H1 (cell line): Measurements from ENCODE around the gene CERKL. TPM values are rescaled to one million over a fixed set of nuclear protein-coding genes. Genes with fewer than 3 reads are reported as not detected.

Experiments used
- CTCF ChIA-PET: fragments of 300-600 bp; sonication (Branson Sonifier 250); formaldehyde crosslinking; loops from one replicate; lab custom pipeline; 2021; ENCODE audit not compliant: partially characterized antibody; lab: Charles Lee
- POLR2A ChIA-PET: fragments of 300-600 bp; sonication (Branson Sonifier 250); formaldehyde crosslinking; loops from one replicate; lab custom pipeline; 2021; ENCODE audit warnings: inconsistent platforms; ENCODE audit not compliant: partially characterized antibody; lab: Charles Lee
- DNase-seq, 2 experiments: peaks; one replicate each; pipeline versions ENCODE4 v3.0.0 to v3.0.0-alpha.2; 2010 to 2022; ENCODE audit warnings: low spot score in 2 of 2, low read depth in 1 of 2, mixed read lengths in 1 of 2
- FAIRE-seq: peaks from 2 replicates; lab custom pipeline; 2011; peaks lifted over from hg19 to GRCh38; lab: Jason Lieb, UNC
- H2AFZ ChIP-seq: 2 replicates; pipeline ENCODE4 v1.8.1; 2012; ENCODE audit warnings: low read length, inconsistent platforms
- H2AK5ac ChIP-seq: 2 replicates; pipeline ENCODE4 v1.6.1; 2013; ENCODE audit warnings: low read depth, low read length
- H2BK120ac ChIP-seq: replicated peaks from 2 replicates; pipeline ENCODE3; 2013; ENCODE audit warnings: low read depth, low read length, inconsistent platforms
- H2BK12ac ChIP-seq: 2 replicates; pipeline ENCODE4 v1.6.1; 2013; ENCODE audit warnings: low read depth, low read length
- H2BK15ac ChIP-seq: 2 replicates; pipeline ENCODE4 v1.6.1; 2013; ENCODE audit warnings: low read length
- H2BK20ac ChIP-seq: 2 replicates; pipeline ENCODE4 v1.6.1; 2013; ENCODE audit warnings: low read length
- H2BK5ac ChIP-seq: 2 replicates; pipeline ENCODE4 v1.6.1; 2013; ENCODE audit warnings: low read depth, low read length
- H3K14ac ChIP-seq: 2 replicates; pipeline ENCODE4 v1.6.1; 2013; ENCODE audit warnings: inconsistent platforms; ENCODE audit not compliant: insufficient read length
- H3K18ac ChIP-seq: 2 replicates; pipeline ENCODE4 v1.6.1; 2013; ENCODE audit warnings: low read length; ENCODE audit errors: extremely low read depth
- H3K23ac ChIP-seq: 2 replicates; pipeline ENCODE4 v1.6.1; 2013; ENCODE audit warnings: inconsistent platforms; ENCODE audit not compliant: insufficient read length
- H3K23me2 ChIP-seq: 2 replicates; pipeline ENCODE4 v1.6.1; 2013; ENCODE audit warnings: low read depth, low read length
- H3K27ac ChIP-seq: 2 replicates; pipeline ENCODE4 v1.6.1; 2011; ENCODE audit warnings: low read depth, low read length, inconsistent platforms
- H3K27me3 ChIP-seq, 4 experiments: replicated peaks in 1 of 4; 1 replicate in 1 of 4; 2 replicates in 3 of 4; pipeline versions ENCODE4 v1.6.1 to v1.8.1; 2011 to 2013; ENCODE audit warnings: low read length in 3 of 4, mild to moderate bottlenecking in 3 of 4, inconsistent platforms in 2 of 4, mixed read lengths in 2 of 4, moderate library complexity in 1 of 4; ENCODE audit not compliant: control insufficient read depth in 3 of 4, insufficient read depth in 3 of 4; ENCODE audit errors: extremely low read depth in 1 of 4
- H3K36me3 ChIP-seq, 4 experiments: 2 replicates each; pipeline versions ENCODE4 v1.6.1 to v1.8.1; 2011 to 2013; ENCODE audit warnings: mild to moderate bottlenecking in 4 of 4, low read length in 3 of 4, moderate library complexity in 2 of 4, control low read depth in 1 of 4, inconsistent platforms in 1 of 4; ENCODE audit not compliant: insufficient read depth in 4 of 4, control insufficient read depth in 2 of 4
- H3K4ac ChIP-seq: replicated peaks from 2 replicates; pipeline ENCODE3; 2013; ENCODE audit warnings: low read length, low read depth, mixed read lengths, inconsistent platforms; ENCODE audit not compliant: insufficient read length
- H3K4me1 ChIP-seq, 4 experiments: replicated peaks in 1 of 4; 1 replicate in 1 of 4; 2 replicates in 3 of 4; pipeline versions ENCODE4 v1.6.1 to v1.8.1; 2011 to 2013; ENCODE audit warnings: low read length in 3 of 4, inconsistent platforms in 2 of 4, mixed read lengths in 1 of 4; ENCODE audit not compliant: insufficient read depth in 4 of 4, control insufficient read depth in 3 of 4
- H3K4me2 ChIP-seq, 2 experiments: 2 replicates each; pipeline versions ENCODE4 v1.6.1 to v1.8.1; 2011 to 2013; ENCODE audit warnings: low read depth in 2 of 2, low read length in 2 of 2, control low read depth in 1 of 2, inconsistent platforms in 1 of 2, mild to moderate bottlenecking in 1 of 2; ENCODE audit not compliant: insufficient read depth in 1 of 2
- H3K4me3 ChIP-seq, 4 experiments: fragments of 200-600, 300-600 bp in 1 of 4; sonication (generic), shearing (Covaris generic), sonication (Bioruptor Twin) in 1 of 4; 2 replicates each; pipeline versions ENCODE4 v1.5.1 to v1.8.1; 2011 to 2016; ENCODE audit warnings: low read length in 4 of 4, low read depth in 3 of 4, control low read depth in 2 of 4, inconsistent platforms in 2 of 4, mild to moderate bottlenecking in 2 of 4, mixed read lengths in 1 of 4, moderate library complexity in 1 of 4; ENCODE audit not compliant: insufficient read depth in 2 of 4; ENCODE audit errors: extremely low read depth in 1 of 4
- H3K56ac ChIP-seq: replicated peaks from 2 replicates; pipeline ENCODE3; 2013; ENCODE audit warnings: low read depth, mild to moderate bottlenecking, mixed read lengths, low read length, inconsistent platforms; ENCODE audit not compliant: insufficient read length
- H3K79me1 ChIP-seq: 2 replicates; pipeline ENCODE4 v1.6.1; 2013; ENCODE audit warnings: low read depth, low read length, control low read depth
- H3K79me2 ChIP-seq, 2 experiments: 2 replicates each; pipeline versions ENCODE4 v1.6.1 to v1.8.1; 2012 to 2013; ENCODE audit warnings: low read length in 2 of 2, mild to moderate bottlenecking in 2 of 2, inconsistent platforms in 1 of 2; ENCODE audit not compliant: insufficient read depth in 2 of 2, control insufficient read depth in 1 of 2
- H3K9ac ChIP-seq, 4 experiments: replicated peaks in 1 of 4; 1 replicate in 1 of 4; 2 replicates in 3 of 4; pipeline versions ENCODE4 v1.6.1 to v1.8.1; 2011 to 2013; ENCODE audit warnings: low read depth in 3 of 4, low read length in 3 of 4, control low read depth in 2 of 4, mild to moderate bottlenecking in 2 of 4, moderate library complexity in 2 of 4, inconsistent platforms in 1 of 4; ENCODE audit errors: extremely low read depth in 1 of 4
- H3K9me3 ChIP-seq, 2 experiments: 2 replicates each; pipeline versions ENCODE4 v1.6.1 to v1.8.1; 2012 to 2013; ENCODE audit warnings: mild to moderate bottlenecking in 2 of 2, moderate library complexity in 2 of 2, control low read depth in 1 of 2, inconsistent platforms in 1 of 2, low read depth in 1 of 2, low read length in 1 of 2, mixed read lengths in 1 of 2; ENCODE audit not compliant: insufficient read depth in 2 of 2
- H4K20me1 ChIP-seq, 2 experiments: replicated peaks in 1 of 2; 2 replicates each; pipeline versions ENCODE3 to v1.8.1; 2011 to 2013; ENCODE audit warnings: inconsistent platforms in 2 of 2, low read length in 2 of 2, mild to moderate bottlenecking in 1 of 2; ENCODE audit not compliant: insufficient read depth in 2 of 2, control insufficient read depth in 1 of 2
- H4K5ac ChIP-seq: 2 replicates; pipeline ENCODE4 v1.6.1; 2013; ENCODE audit warnings: low read length, low read depth, mixed read lengths, inconsistent platforms; ENCODE audit not compliant: insufficient read length
- H4K8ac ChIP-seq: 2 replicates; pipeline ENCODE4 v1.8.0; 2013; ENCODE audit warnings: mild to moderate bottlenecking, moderate library complexity, low read length, inconsistent platforms; ENCODE audit not compliant: insufficient read depth; ENCODE audit errors: extremely low read depth
- H4K91ac ChIP-seq: replicated peaks from 2 replicates; pipeline ENCODE3; 2013; ENCODE audit warnings: low read length, mixed read lengths, inconsistent platforms; ENCODE audit not compliant: insufficient read length
- HDAC6 ChIP-seq: IDR thresholded peaks from one replicate; pipeline ENCODE4 v1.7.1; 2012; ENCODE audit warnings: low read depth, mild to moderate bottlenecking, inconsistent platforms, low read length, moderate library complexity
- KDM5A ChIP-seq: fragments of 200-600 bp; IDR thresholded peaks from 2 replicates; pipeline ENCODE4 v1.7.1; 2012; ENCODE audit warnings: mild to moderate bottlenecking, low read length, inconsistent platforms, mixed read lengths
- SIX5 ChIP-seq: IDR thresholded peaks from 2 replicates; pipeline ENCODE4 v1.6.1; 2011; ENCODE audit warnings: mild to moderate bottlenecking, low read depth, low read length
- SP4 ChIP-seq: IDR thresholded peaks from 2 replicates; pipeline ENCODE4 v1.6.1; 2012; ENCODE audit warnings: low read length, inconsistent platforms
- WGBS, 2 experiments: shearing (Covaris generic) in 1 of 2; methylation state at CpG; one replicate each; pipeline versions ENCODE4 v1.1.6 to v1.1.7; 2013 to 2015; ENCODE audit warnings: low lambda C conversion rate in 2 of 2, mixed read lengths in 2 of 2, inconsistent platforms in 1 of 2, low coverage in 1 of 2, missing lambda C conversion rate in 1 of 2; ENCODE audit not compliant: insufficient replicate concordance in 2 of 2, insufficient coverage in 1 of 2, insufficient read length in 1 of 2; ENCODE audit errors: extremely low coverage in 1 of 2, missing lambda C conversion rate in 1 of 2; 5-methylcytosine and 5-hydroxymethylcytosine counted together
- polyA plus RNA-seq, 7 experiments: library from polyadenylated mRNA; depleted of rRNA in 3 of 7; stranded (reverse) in 5 of 7; unstranded in 2 of 7; fragments of >200 nt in 5 of 7; fragments of 200-250 nt in 2 of 7; gene quantifications; 1 replicate in 5 of 7; 2 replicates in 1 of 7; 4 replicates in 1 of 7; pipeline versions ENCODE4 v1.2.1 to v1.2.3, GENCODE V29; 2011 to 2013; ENCODE audit warnings: missing spikeins in 2 of 7, mixed read lengths in 2 of 7
- total RNA-seq: library from RNA; stranded (reverse); fragmentation: NEBNext Ultra II Directional; extraction: Animal tissue kit (Norgen Biotek cat#: 25700); gene quantifications from 2 replicates; pipeline ENCODE4 v1.2.1, GENCODE V29; 2021
- TF ChIP-seq, protein P1 (sequence below): IDR thresholded peaks from 2 replicates; pipeline ENCODE4 v1.6.1; 2011; ENCODE audit warnings: low read depth, mild to moderate bottlenecking, low read length; ENCODE audit not compliant: insufficient read depth

Gene CERKL
- total and polyA plus RNA-seq, 2 of the 8 experiments (the other 6 are each of a cell fraction or from before 2014, with no cell fraction given): 0.05 TPM; not detected in 1

DNA sequence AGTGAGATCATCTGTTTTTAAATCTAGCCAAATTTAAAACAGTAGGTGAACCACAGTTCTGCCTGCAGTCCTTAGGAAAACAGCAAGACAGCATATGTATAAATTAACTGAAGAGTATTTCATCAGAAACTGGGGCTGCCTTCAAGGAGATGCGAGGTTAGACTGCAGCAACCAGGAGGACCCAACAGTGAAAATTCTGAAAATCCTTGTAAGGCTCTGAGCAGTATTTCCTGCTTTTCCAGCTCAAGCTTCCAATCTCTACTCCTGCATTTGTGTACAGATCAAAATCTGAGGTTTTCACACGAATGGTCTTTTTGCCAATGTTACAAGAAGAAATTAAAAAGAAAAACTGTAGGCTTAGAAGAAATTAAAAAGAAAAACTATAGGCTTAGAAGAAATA, 43.7 kb downstream of the CERKL start:
- TF ChIP-seq, protein P1, sequence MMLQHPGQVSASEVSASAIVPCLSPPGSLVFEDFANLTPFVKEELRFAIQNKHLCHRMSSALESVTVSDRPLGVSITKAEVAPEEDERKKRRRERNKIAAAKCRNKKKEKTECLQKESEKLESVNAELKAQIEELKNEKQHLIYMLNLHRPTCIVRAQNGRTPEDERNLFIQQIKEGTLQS: no peak
- TF ChIP-seq SP4: no peak
- no peak for TF ChIP-seq KDM5A
- TF ChIP-seq SIX5: no peak
- no peak for TF ChIP-seq HDAC6
- 76% methylated on average over 2 of the region's 2 CpGs; no CpG with 5 or more reads in 1 of the 2 experiments for WGBS, 2 experiments
- H4K91ac ChIP-seq: no peak overlapping the region
- no peak overlapping the region for H2BK5ac ChIP-seq
- no peak overlapping the region for H3K4ac ChIP-seq
- H3K4me1 ChIP-seq: no peaks in the 10 kb centered on the region
- H3K36me3 ChIP-seq: no peaks in the 10 kb centered on the region
- no peak overlapping the region for H3K23ac ChIP-seq
- no peaks in the 10 kb centered on the region for H3K79me1 ChIP-seq
- no peaks in the 10 kb centered on the region for H3K27me3 ChIP-seq
- H3K9me3 ChIP-seq: no peaks in the 10 kb centered on the region
- CTCF ChIA-PET: interaction anchor here (1.6 to 1.8 kb wide), 2 partner anchors 45 to 102 kb away, joined by 3 to 6 read pairs; no protein-coding TSS in a partner anchor
- no peak for FAIRE-seq
- H3K23me2 ChIP-seq: no peaks in the 10 kb centered on the region
- no peak overlapping the region for H4K8ac ChIP-seq
- H2BK15ac ChIP-seq: no peak overlapping the region
- H3K79me2 ChIP-seq: no peaks in the 10 kb centered on the region
- H2BK20ac ChIP-seq: no peak overlapping the region
- no peak overlapping the region for H3K27ac ChIP-seq
- H3K4me2 ChIP-seq: no peak overlapping the region
- no peak overlapping the region for H3K4me3 ChIP-seq
- peak overlapping the region; percentile 58; the same call in 1 of the 2 replicates for H2AFZ ChIP-seq
- no peak overlapping the region for H2BK120ac ChIP-seq
- no peaks in the 10 kb centered on the region for H4K20me1 ChIP-seq
- H4K5ac ChIP-seq: no peak overlapping the region
- POLR2A ChIA-PET: no interaction called here
- H3K18ac ChIP-seq: no peak overlapping the region
- no peak for DNase-seq
- H3K14ac ChIP-seq: no peak overlapping the region
- H3K56ac ChIP-seq: no peak overlapping the region
- no peak overlapping the region for H3K9ac ChIP-seq
- H2AK5ac ChIP-seq: no peak overlapping the region
- no peak overlapping the region for H2BK12ac ChIP-seq
